Measurements from ENCODE around the gene FOXP3.

The FOXP3 gene

GRCh38 chrX:49209434-49210251 lies 54.9 kb downstream of the FOXP3 start:
- H3K4me3 ChIP-seq (ENCODE audit: insufficient read depth, low read depth, low read length, poor library complexity, severe bottlenecking): no peak overlapping the region

GRCh38 chrX:49208399-49208798 lies 56.1 kb downstream of the FOXP3 start:
- Histone ChIP-seq H3K36me3 (ENCODE audit: control insufficient read depth, insufficient read depth, low read length) (no peaks in the 10 kb centered on the region), H3K4me1 (ENCODE audit: control insufficient read depth, insufficient read depth, low read length, poor library complexity, severe bottlenecking) (no peaks in the 10 kb centered on the region), H3K4me3 (ENCODE audit: insufficient read depth, low read depth, low read length, poor library complexity, severe bottlenecking) (no peak overlapping the region), H3K27me3 (replicated peaks; ENCODE audit: control insufficient read depth, insufficient read depth, low read length, poor library complexity, severe bottlenecking) (no peaks in the 10 kb centered on the region), H3K27ac (ENCODE audit: insufficient read depth, low read length, poor library complexity, severe bottlenecking) (no peak overlapping the region), H3K9me3 (ENCODE audit: control insufficient read depth, low read length) (no peaks in the 10 kb centered on the region)
- no peak for DNase-seq

More at GRCh38 chrX:49209434-49210251, 54.9 kb downstream of the FOXP3 start:
- Histone ChIP-seq H3K9me3 (ENCODE audit: control insufficient read depth, low read length) (no peaks in the 10 kb centered on the region), H3K4me1 (ENCODE audit: control insufficient read depth, insufficient read depth, low read length, poor library complexity, severe bottlenecking) (no peaks in the 10 kb centered on the region), H3K36me3 (ENCODE audit: control insufficient read depth, insufficient read depth, low read length) (no peaks in the 10 kb centered on the region), H3K27ac (ENCODE audit: insufficient read depth, low read length, poor library complexity, severe bottlenecking) (no peak overlapping the region), H3K27me3 (replicated peaks; ENCODE audit: control insufficient read depth, insufficient read depth, low read length, poor library complexity, severe bottlenecking) (no peaks in the 10 kb centered on the region)
- DNase-seq: no peak

- no peaks in the 10 kb centered on the region for H3K36me3 ChIP-seq (ENCODE audit: control insufficient read depth, insufficient read depth, low read length)
- H3K27ac ChIP-seq (ENCODE audit: insufficient read depth, low read length, poor library complexity, severe bottlenecking): no peak overlapping the region
Observed at GRCh38 chrX:49206543-49206942, 58.0 kb downstream of the FOXP3 start.

GRCh38 chrX:49205443-49205842 lies 59.1 kb downstream of the FOXP3 start:
- Histone ChIP-seq H3K4me3 (ENCODE audit: insufficient read depth, low read depth, low read length, poor library complexity, severe bottlenecking) (no peak overlapping the region), H3K36me3 (ENCODE audit: control insufficient read depth, insufficient read depth, low read length) (no peaks in the 10 kb centered on the region), H3K9me3 (ENCODE audit: control insufficient read depth, low read length) (no peaks in the 10 kb centered on the region), H3K27me3 (replicated peaks; ENCODE audit: control insufficient read depth, insufficient read depth, low read length, poor library complexity, severe bottlenecking) (no peaks in the 10 kb centered on the region), H3K27ac (ENCODE audit: insufficient read depth, low read length, poor library complexity, severe bottlenecking) (no peak overlapping the region), H3K4me1 (ENCODE audit: control insufficient read depth, insufficient read depth, low read length, poor library complexity, severe bottlenecking) (no peaks in the 10 kb centered on the region)
- DNase-seq: no peak

More at GRCh38 chrX:49206543-49206942, 58.0 kb downstream of the FOXP3 start:
- H3K4me3 ChIP-seq (ENCODE audit: insufficient read depth, low read depth, low read length, poor library complexity, severe bottlenecking): no peak overlapping the region
- DNase-seq: no peak
- no peaks in the 10 kb centered on the region for H3K27me3 ChIP-seq (replicated peaks; ENCODE audit: control insufficient read depth, insufficient read depth, low read length, poor library complexity, severe bottlenecking)
- H3K9me3 ChIP-seq (ENCODE audit: control insufficient read depth, low read length): no peaks in the 10 kb centered on the region
- no peaks in the 10 kb centered on the region for H3K4me1 ChIP-seq (ENCODE audit: control insufficient read depth, insufficient read depth, low read length, poor library complexity, severe bottlenecking)

GRCh38 chrX:49204709-49205108 lies 59.8 kb downstream of the FOXP3 start:
- Histone ChIP-seq H3K36me3 (ENCODE audit: control insufficient read depth, insufficient read depth, low read length) (no peaks in the 10 kb centered on the region), H3K27me3 (replicated peaks; ENCODE audit: control insufficient read depth, insufficient read depth, low read length, poor library complexity, severe bottlenecking) (no peaks in the 10 kb centered on the region), H3K27ac (ENCODE audit: insufficient read depth, low read length, poor library complexity, severe bottlenecking) (no peak overlapping the region), H3K9me3 (ENCODE audit: control insufficient read depth, low read length) (no peaks in the 10 kb centered on the region), H3K4me3 (ENCODE audit: insufficient read depth, low read depth, low read length, poor library complexity, severe bottlenecking) (no peak overlapping the region), H3K4me1 (ENCODE audit: control insufficient read depth, insufficient read depth, low read length, poor library complexity, severe bottlenecking) (peaks cover under 1% of the 10 kb centered on the region)
- DNase-seq: no peak

- Histone ChIP-seq H3K9me3 (ENCODE audit: control insufficient read depth, low read length) (no peaks in the 10 kb centered on the region), H3K36me3 (ENCODE audit: control insufficient read depth, insufficient read depth, low read length) (no peaks in the 10 kb centered on the region), H3K4me1 (ENCODE audit: control insufficient read depth, insufficient read depth, low read length, poor library complexity, severe bottlenecking) (peaks cover 6% of the 10 kb centered on the region), H3K27me3 (replicated peaks; ENCODE audit: control insufficient read depth, insufficient read depth, low read length, poor library complexity, severe bottlenecking) (no peaks in the 10 kb centered on the region), H3K4me3 (ENCODE audit: insufficient read depth, low read depth, low read length, poor library complexity, severe bottlenecking) (no peak overlapping the region), H3K27ac (ENCODE audit: insufficient read depth, low read length, poor library complexity, severe bottlenecking) (no peak overlapping the region)
- DNase-seq: no peak
Observed at GRCh38 chrX:49204017-49204416, 60.5 kb downstream of the FOXP3 start.

- peaks cover 6% of the 10 kb centered on the region for H3K4me1 ChIP-seq (ENCODE audit: control insufficient read depth, insufficient read depth, low read length, poor library complexity, severe bottlenecking)
- DNase-seq: no peak
Observed at GRCh38 chrX:49203536-49203935, 61.0 kb downstream of the FOXP3 start.

GRCh38 chrX:49202022-49202421 lies 62.5 kb downstream of the FOXP3 start:
- Histone ChIP-seq H3K4me1 (ENCODE audit: control insufficient read depth, insufficient read depth, low read length, poor library complexity, severe bottlenecking) (peaks cover 6% of the 10 kb centered on the region), H3K36me3 (ENCODE audit: control insufficient read depth, insufficient read depth, low read length) (no peaks in the 10 kb centered on the region), H3K4me3 (ENCODE audit: insufficient read depth, low read depth, low read length, poor library complexity, severe bottlenecking) (no peak overlapping the region), H3K27me3 (replicated peaks; ENCODE audit: control insufficient read depth, insufficient read depth, low read length, poor library complexity, severe bottlenecking) (no peaks in the 10 kb centered on the region), H3K27ac (ENCODE audit: insufficient read depth, low read length, poor library complexity, severe bottlenecking) (no peak overlapping the region), H3K9me3 (ENCODE audit: control insufficient read depth, low read length) (no peaks in the 10 kb centered on the region)
- no peak for DNase-seq

More at GRCh38 chrX:49203536-49203935, 61.0 kb downstream of the FOXP3 start:
- no peak overlapping the region for H3K27ac ChIP-seq (ENCODE audit: insufficient read depth, low read length, poor library complexity, severe bottlenecking)
- H3K9me3 ChIP-seq (ENCODE audit: control insufficient read depth, low read length): no peaks in the 10 kb centered on the region
- H3K4me3 ChIP-seq (ENCODE audit: insufficient read depth, low read depth, low read length, poor library complexity, severe bottlenecking): no peak overlapping the region
- H3K27me3 ChIP-seq (replicated peaks; ENCODE audit: control insufficient read depth, insufficient read depth, low read length, poor library complexity, severe bottlenecking): no peaks in the 10 kb centered on the region
- H3K36me3 ChIP-seq (ENCODE audit: control insufficient read depth, insufficient read depth, low read length): no peaks in the 10 kb centered on the region
